GM19463 (cell line): Measurements from ENCODE around the gene GNG2.

Experiments
- ATAC-seq: cut with Tn5 transposase; IDR thresholded peaks from one replicate; pipeline ENCODE4 v1.9.1; 2021; ENCODE audit warnings: mild to moderate bottlenecking, moderate library complexity; ENCODE audit not compliant: unreplicated experiment

GNG2 gene

GRCh38 chr14:51989293-51990234 lies 129.2 kb downstream of the GNG2 start, which contains the start of gene RTRAF:
Gene RTRAF (plus strand): TSS chr14:51989546. CDS start chr14:51989640, 94 bp downstream.
- peak; percentile 96 for ATAC-seq

GRCh38 chr14:51990488-51990887 lies 130.1 kb downstream of the GNG2 start:
- no peak for ATAC-seq

DNA sequence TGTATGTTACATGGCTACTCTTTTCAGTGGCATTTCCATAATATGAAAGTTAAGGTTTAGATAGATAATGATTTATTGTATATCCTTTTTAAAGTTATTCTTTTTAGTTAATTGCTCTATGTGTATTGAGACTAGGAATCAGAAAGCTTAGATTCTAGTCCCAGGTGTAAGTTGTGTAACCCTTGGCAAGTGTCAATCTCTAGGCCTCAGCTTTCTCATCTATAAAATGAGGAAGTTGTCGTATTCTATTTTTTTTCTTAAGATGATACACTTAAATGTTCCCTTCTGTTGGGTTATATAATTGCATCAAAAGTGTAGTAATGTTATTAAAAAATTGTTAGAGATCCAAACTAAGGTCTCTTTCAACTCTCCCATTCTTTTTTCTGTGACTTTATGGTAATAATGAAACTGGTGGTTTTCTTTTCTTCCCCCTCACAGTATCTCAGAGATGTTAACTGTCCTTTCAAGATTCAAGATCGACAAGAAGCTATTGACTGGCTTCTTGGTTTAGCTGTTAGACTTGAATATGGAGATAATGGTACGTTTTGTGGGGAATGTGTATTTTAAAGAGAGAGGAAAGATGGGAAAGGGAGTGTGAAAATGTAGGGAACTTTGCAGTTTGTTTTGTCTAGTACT lies 133.0 kb downstream of the GNG2 start:
- no peak for ATAC-seq

GRCh38 chr14:51996148-51996746 lies 135.8 kb downstream of the GNG2 start:
- ATAC-seq: no peak

DNA sequence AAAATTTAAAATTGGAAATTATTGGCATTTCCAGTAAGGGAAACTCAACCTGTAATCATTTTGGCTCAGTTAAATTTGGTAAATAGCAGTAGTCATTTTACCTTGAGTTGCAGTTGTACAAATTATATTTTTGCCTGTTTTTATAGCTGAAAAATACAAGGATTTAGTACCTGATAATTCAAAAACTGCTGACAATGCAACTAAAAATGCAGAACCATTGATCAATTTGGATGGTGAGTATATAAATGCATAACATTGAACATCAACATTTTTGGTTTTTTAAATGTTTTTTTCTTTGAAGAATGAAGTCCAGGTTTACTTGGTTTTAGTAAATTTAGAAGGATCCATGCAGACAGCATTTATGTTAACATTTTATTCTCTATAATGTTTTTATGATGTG lies 137.9 kb downstream of the GNG2 start:
- no peak for ATAC-seq

GRCh38 chr14:51999084-51999483 lies 138.7 kb downstream of the GNG2 start:
- no peak for ATAC-seq

DNA sequence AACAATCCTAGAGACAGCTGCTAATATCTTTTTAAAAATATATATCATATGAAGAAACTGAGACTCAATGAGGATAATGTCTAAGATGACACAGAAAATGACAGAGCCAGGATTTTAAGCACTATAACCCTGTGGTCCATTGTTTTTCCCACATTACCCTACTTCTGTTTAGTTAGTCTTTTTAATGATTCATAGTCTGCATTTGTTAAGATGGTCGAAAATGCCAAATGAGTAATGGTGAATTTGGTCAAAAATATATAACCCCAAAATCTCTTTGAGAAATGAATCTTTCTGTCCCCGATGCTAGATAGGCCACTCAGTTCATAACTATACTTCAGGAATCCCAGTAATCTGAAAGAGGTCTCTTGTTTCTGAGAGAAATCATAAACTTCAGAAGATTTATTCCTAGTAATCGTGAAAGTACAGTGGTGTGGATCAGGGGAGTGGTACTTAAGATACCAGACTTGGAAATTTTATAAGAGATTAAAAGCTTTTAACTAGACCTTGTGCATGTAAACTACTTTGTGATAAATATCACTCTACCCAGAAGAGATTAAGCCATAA lies 139.7 kb downstream of the GNG2 start:
- no peak for ATAC-seq

DNA sequence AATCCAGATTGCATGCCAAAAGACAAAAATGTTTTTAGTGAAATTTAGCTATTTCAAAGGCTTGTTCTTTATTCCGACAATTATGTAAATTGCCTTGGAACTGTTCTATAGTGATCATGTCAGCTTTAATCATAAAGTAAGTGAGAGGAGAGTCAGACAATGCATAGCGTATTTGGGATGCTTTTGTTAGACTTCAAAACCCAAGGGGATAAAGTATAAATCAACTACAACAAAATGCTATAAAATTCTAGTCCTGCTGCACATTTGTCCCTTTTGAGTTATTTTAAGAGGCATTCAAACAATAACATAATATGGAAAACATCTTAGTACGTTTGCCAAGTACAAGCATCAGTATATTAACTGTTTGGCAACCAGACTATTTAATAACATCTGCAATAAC lies 140.3 kb downstream of the GNG2 start:
- ATAC-seq: no peak

GRCh38 chr14:52002542-52002941 lies 142.1 kb downstream of the GNG2 start:
- ATAC-seq: no peak

DNA sequence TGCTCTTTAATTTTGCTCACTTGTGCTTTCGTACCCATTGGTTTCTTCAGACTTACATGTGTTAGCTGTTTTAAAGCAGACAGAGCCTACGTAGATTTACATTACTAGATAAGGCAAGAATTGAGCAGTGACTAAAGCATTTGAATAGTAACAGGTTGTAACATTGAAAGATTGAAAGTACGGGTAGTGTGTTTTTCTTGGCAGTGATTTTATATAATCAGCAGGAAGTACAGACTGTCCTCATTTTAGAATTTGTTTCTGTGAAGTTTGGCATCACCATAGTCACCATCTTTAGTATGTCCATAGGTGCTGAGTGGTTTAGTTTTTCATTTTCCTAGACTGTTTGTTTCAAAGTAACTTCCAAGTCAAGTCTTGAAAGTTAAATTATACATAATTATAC lies 142.9 kb downstream of the GNG2 start:
- no peak for ATAC-seq

GRCh38 chr14:52005625-52006024 lies 145.2 kb downstream of the GNG2 start:
- no peak for ATAC-seq

DNA sequence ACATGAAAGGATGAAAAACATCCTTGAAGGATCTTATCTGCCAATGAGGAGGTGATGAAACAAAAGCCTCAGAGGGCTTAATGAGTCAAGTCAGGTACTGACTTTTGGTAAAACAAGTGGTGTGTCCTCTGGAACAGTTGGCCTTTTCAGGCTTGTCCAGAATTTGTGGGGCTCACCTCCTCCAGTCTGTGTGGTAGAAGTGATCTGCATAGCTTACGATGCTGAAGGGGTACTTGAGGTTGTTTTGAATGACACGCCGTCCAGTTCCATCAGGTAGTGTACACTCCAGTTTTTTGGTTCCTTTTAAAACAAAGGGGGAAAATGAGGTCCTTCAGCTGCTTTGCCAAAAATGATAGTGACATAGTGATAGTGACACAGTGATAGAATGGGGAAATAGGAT lies 145.9 kb downstream of the GNG2 start:
- ATAC-seq: no peak

DNA sequence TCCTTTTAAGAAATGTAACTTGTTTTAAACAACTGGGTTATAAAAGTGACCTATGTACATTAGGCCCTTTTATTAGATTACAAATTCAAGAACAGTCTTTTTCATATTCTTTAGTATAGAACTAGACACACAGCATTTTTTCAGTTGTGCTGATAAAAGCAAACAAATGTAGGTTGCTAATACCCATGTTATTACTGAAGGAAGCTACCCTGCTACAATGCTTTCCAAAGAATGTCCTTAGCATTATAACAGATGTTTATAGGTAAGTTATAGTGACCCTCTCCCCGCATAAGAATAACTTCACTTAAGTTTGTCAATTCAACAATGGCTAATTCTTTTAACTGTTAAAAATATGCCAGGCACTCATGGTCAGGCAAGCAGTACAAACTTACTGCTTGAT lies 146.8 kb downstream of the GNG2 start:
- ATAC-seq: no peak

DNA sequence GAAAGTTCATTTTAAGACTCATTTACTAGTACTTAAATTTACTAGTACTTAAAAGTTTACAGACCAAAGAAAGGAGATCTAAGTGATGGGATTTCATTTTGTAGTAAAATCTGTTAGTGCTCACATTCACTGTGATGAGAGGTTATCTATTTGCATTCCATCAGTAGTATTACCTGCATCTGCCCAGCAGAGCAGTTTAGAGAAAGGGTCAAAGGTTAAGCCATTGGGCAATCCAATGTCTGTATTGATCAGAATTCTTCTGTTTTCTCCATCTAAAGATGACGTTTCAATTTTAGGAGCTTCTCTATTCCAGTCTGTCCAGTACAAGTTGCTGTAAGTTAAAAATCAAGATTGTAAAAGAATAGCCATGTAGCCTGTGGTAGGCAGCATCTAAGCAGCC lies 147.2 kb downstream of the GNG2 start:
- ATAC-seq: no peak

DNA sequence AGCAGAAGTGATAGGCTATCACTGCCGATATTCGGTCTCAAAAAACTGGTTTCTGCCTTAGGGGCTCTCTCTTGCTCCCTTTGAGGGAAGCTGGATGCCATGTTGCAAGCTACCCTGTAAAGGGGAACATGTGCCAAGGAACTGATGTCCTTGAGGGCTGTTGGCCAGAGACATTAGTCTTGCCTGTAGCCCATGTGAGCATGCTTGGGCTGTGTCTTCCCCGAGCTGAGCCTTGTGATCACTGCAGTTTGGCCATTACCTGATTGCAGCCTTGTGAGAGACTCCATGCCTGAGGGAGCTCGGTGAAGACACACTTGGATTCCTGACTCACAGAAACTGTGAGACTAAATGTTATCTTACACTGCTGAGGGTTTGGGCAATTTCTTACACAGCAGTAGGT lies 147.7 kb downstream of the GNG2 start:
- ATAC-seq: no peak

DNA sequence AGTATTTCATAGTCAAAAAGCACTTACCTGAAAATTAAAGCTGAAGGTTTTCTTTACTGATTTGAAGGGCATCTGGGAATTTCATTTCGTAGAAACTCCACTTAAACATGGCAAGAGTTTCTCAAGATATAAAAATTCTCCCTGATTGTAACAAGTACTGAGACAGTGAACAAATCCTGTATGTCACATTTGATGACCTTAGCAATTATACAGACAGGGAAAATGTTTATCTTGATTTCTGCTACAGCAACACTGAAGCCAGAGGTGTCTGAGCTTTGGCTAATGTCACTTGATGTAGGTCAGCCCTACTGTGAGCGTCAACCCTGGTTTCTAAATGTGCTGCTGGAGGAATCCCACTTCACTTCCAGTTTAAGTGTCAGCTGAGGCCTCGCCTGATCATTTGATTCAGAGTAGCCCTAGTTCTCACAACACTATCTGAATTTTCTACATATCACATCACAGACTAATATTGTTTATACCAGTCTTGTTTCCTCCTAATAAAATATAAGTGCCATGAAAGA lies 149.8 kb downstream of the GNG2 start:
- no peak for ATAC-seq

- ATAC-seq: no peak
Observed at GRCh38 chr14:52011523-52011922, 151.1 kb downstream of the GNG2 start.

GRCh38 chr14:52012635-52013034 lies 152.2 kb downstream of the GNG2 start:
- no peak for ATAC-seq

- no peak for ATAC-seq
Observed at GRCh38 chr14:52013984-52014600, 153.7 kb downstream of the GNG2 start.

DNA sequence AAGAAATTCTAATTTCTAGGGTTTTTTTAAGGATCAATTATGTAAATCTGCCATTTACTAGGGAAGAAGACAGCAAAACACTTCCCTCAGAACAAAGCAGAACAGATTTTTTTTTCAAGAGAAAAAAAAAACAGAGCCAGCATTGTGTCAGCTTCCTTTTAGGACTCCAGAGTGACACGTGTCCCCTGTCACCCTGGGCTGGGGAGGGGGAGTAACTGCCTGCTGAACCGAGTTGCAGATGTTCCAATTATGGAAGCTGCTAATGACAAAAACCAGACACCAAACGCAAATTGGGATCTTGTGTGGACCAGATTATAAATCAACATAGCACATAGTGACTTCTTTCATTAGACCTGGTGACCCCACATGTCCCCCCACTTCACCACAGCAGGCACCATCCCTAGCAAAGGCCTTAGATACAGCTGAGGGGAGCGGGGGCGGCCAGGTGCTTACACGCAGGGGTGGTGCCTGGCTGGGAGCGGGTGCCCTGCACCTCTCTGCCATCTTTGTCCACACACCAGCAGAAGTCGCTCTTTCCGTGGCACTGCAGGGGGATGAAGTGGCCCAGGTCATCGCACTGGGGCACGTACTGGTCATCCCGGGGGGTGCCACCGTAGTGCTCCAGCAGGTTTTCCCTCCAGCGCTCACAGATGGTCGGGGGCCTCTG lies 154.3 kb downstream of the GNG2 start:
- no peak for ATAC-seq
